ENCODE results near the gene PAQR7.
A peak's percentile ranks its signal among the peaks of the same experiment; 100 is the strongest.

GRCh38 chr1:25895365-25895990 is 20.0 kb upstream of the PAQR7 start:
- peak; percentile 93 to 99 (median 99) for TF ChIP-seq CTCF (IDR thresholded peaks at IDR 0.05)
- no peak for TF ChIP-seq POLR2A (IDR thresholded peaks at IDR 0.05)

All from esophagus squamous epithelium (tissue), 4 donors.